Smooth muscle cell (in vitro differentiated cells): Measurements from ENCODE around the gene SLC28A3. TPM values are rescaled to one million over a fixed set of nuclear protein-coding genes. Genes with fewer than 3 reads are reported as not detected.

Experiments
- DNase-seq: peaks from one replicate; lab custom pipeline; 2025; ENCODE audit not compliant: unreplicated experiment; lab: John Stamatoyannopoulos, UW
- H2AFZ ChIP-seq: fragments of 200-600 bp; sonication (generic); 2 replicates; pipeline ENCODE4 v1.6.0; 2016; ENCODE audit warnings: antibody characterized with exemption, low read depth, mild to moderate bottlenecking
- H3F3A ChIP-seq: fragments of 200-600 bp; sonication (generic); 2 replicates; pipeline ENCODE4 v1.6.0; 2017; ENCODE audit warnings: antibody characterized with exemption, low read depth
- H3K27ac ChIP-seq: fragments of 200-600 bp; sonication (generic); 2 replicates; pipeline ENCODE4 v1.5.1; 2016; ENCODE audit warnings: low read depth, mild to moderate bottlenecking
- H3K27me3 ChIP-seq: fragments of 200-600 bp; sonication (generic); 2 replicates; pipeline ENCODE4 v1.6.1; 2016; ENCODE audit warnings: low read depth, mild to moderate bottlenecking
- H3K36me3 ChIP-seq: fragments of 200-600 bp; sonication (generic); 2 replicates; pipeline ENCODE4 v1.5.1; 2016; ENCODE audit warnings: low read depth
- H3K4me1 ChIP-seq: fragments of 200-600 bp; sonication (generic); 2 replicates; pipeline ENCODE4 v1.5.1; 2016; ENCODE audit warnings: low read depth
- H3K4me2 ChIP-seq: fragments of 200-600 bp; sonication (generic); 2 replicates; pipeline ENCODE4 v1.6.0; 2016; ENCODE audit warnings: mild to moderate bottlenecking
- H3K4me3 ChIP-seq: fragments of 200-600 bp; sonication (generic); 2 replicates; pipeline ENCODE4 v1.5.1; 2016; ENCODE audit warnings: mild to moderate bottlenecking
- H3K79me2 ChIP-seq: fragments of 200-600 bp; sonication (generic); 2 replicates; pipeline ENCODE4 v1.6.0; 2016; ENCODE audit warnings: low read depth, mild to moderate bottlenecking
- H3K9ac ChIP-seq: fragments of 200-600 bp; sonication (generic); 2 replicates; pipeline ENCODE4 v1.6.0; 2016; ENCODE audit warnings: low read depth
- H3K9me3 ChIP-seq: fragments of 200-600 bp; sonication (generic); replicated peaks from 2 replicates; pipeline ENCODE4 v1.5.1; 2016; ENCODE audit warnings: low read depth
- H4K20me1 ChIP-seq: fragments of 200-600 bp; sonication (generic); 2 replicates; pipeline ENCODE4 v1.6.0; 2016; ENCODE audit warnings: low read depth
- CTCF ChIP-seq: fragments of 200-600 bp; sonication (generic); IDR thresholded peaks from 2 replicates; pipeline ENCODE4 v1.5.1; 2017; ENCODE audit warnings: borderline replicate concordance, mild to moderate bottlenecking, antibody characterized with exemption; ENCODE audit not compliant: insufficient read depth, poor library complexity, severe bottlenecking
- WGBS: methylation state at CpG from one replicate; pipeline ENCODE4 v1.1.7; 2016; ENCODE audit warnings: low lambda C conversion rate; 5-methylcytosine and 5-hydroxymethylcytosine counted together
- polyA plus RNA-seq: library from polyadenylated mRNA; unstranded; fragments of >200 nt; fragmentation: Nextera tagmentation; extraction: Ambion mirVana; gene quantifications from 2 replicates; pipeline ENCODE4 v1.2.1, GENCODE V29; 2016
- total RNA-seq: library from RNA; depleted of rRNA; stranded (reverse); fragments of >200 nt; gene quantifications from 2 replicates; pipeline ENCODE4 v1.2.3, GENCODE V29; 2014

SLC28A3 gene
- total and polyA plus RNA-seq, 2 experiments from 2014 or later, result 0.11 to 1.8 TPM

GRCh38 chr9:84385386-84386040 is 45.0 kb upstream of the SLC28A3 start:
- Histone ChIP-seq H3F3A (no peaks in the 10 kb centered on the region), H3K9ac (no peak overlapping the region), H3K27me3 (no peaks in the 10 kb centered on the region), H4K20me1 (no peaks in the 10 kb centered on the region), H3K4me1 (no peaks in the 10 kb centered on the region), H3K4me2 (no peak overlapping the region), H3K27ac (no peak overlapping the region), H3K79me2 (no peaks in the 10 kb centered on the region), H3K9me3 (no peaks in the 10 kb centered on the region), H2AFZ (no peak overlapping the region), H3K36me3 (no peaks in the 10 kb centered on the region), H3K4me3 (no peak overlapping the region)
- no peak for TF ChIP-seq CTCF
- WGBS, result 90% methylated on average over 1 of the region's 1 CpG
- no peak for DNase-seq

GRCh38 chr9:84384617-84385016 is 44.1 kb upstream of the SLC28A3 start:
- no peaks in the 10 kb centered on the region for H3K27me3 ChIP-seq
- H3F3A ChIP-seq, result no peaks in the 10 kb centered on the region
- H3K4me2 ChIP-seq, result no peak overlapping the region
- H2AFZ ChIP-seq, result no peak overlapping the region
- H3K9ac ChIP-seq, result no peak overlapping the region
- H4K20me1 ChIP-seq, result no peaks in the 10 kb centered on the region
- no peak overlapping the region for H3K27ac ChIP-seq
- DNase-seq, result no peak
- H3K4me1 ChIP-seq, result no peaks in the 10 kb centered on the region
- WGBS, result 93% methylated on average over 1 of the region's 1 CpG
- H3K9me3 ChIP-seq, result no peaks in the 10 kb centered on the region
- no peaks in the 10 kb centered on the region for H3K79me2 ChIP-seq
- TF ChIP-seq CTCF, result no peak
- H3K4me3 ChIP-seq, result no peak overlapping the region
- H3K36me3 ChIP-seq, result no peaks in the 10 kb centered on the region

- no peak overlapping the region for H3K4me2 ChIP-seq
- no peak overlapping the region for H3K9ac ChIP-seq
- no peak overlapping the region for H3K27ac ChIP-seq
- H4K20me1 ChIP-seq, result no peaks in the 10 kb centered on the region
- H3K27me3 ChIP-seq, result no peaks in the 10 kb centered on the region
- H2AFZ ChIP-seq, result no peak overlapping the region
- no peaks in the 10 kb centered on the region for H3K36me3 ChIP-seq
- H3K9me3 ChIP-seq, result no peaks in the 10 kb centered on the region
- no peaks in the 10 kb centered on the region for H3K4me1 ChIP-seq
- WGBS, result 74% methylated on average over 3 of the region's 3 CpGs
- TF ChIP-seq CTCF, result no peak
- DNase-seq, result no peak
- no peak overlapping the region for H3K4me3 ChIP-seq
- no peaks in the 10 kb centered on the region for H3F3A ChIP-seq
- no peaks in the 10 kb centered on the region for H3K79me2 ChIP-seq
Measured at GRCh38 chr9:84383178-84383577, 42.6 kb upstream of the SLC28A3 start.

- no peaks in the 10 kb centered on the region for H3F3A ChIP-seq
- H4K20me1 ChIP-seq, result no peaks in the 10 kb centered on the region
- WGBS, result 87% methylated on average over 6 of the region's 6 CpGs
- no peak overlapping the region for H2AFZ ChIP-seq
- H3K4me3 ChIP-seq, result no peak overlapping the region
- no peaks in the 10 kb centered on the region for H3K27me3 ChIP-seq
- H3K27ac ChIP-seq, result no peak overlapping the region
- no peak for TF ChIP-seq CTCF
- H3K4me1 ChIP-seq, result no peaks in the 10 kb centered on the region
- H3K9me3 ChIP-seq, result no peaks in the 10 kb centered on the region
- H3K79me2 ChIP-seq, result no peaks in the 10 kb centered on the region
- no peak overlapping the region for H3K4me2 ChIP-seq
- no peak overlapping the region for H3K9ac ChIP-seq
- no peak for DNase-seq
- H3K36me3 ChIP-seq, result no peaks in the 10 kb centered on the region
Measured at GRCh38 chr9:84382720-84383119, 42.2 kb upstream of the SLC28A3 start.
